H9 (cell line): ENCODE measurements around the gene FRS3. TPM values are rescaled to one million over a fixed set of nuclear protein-coding genes. Genes with fewer than 3 reads are reported as not detected.

Experiments used
- DNase-seq: peaks from one replicate; pipeline ENCODE4 v3.0.0-alpha.2; 2017
- H2AFZ ChIP-seq: one replicate; pipeline ENCODE4 v1.6.1; 2013; ENCODE audit warnings: mild to moderate bottlenecking, low read length, control low read depth, moderate library complexity
- H2AK5ac ChIP-seq: 2 replicates; pipeline ENCODE4 v1.6.1; 2013; ENCODE audit warnings: low read length, control low read depth, mixed read lengths; ENCODE audit not compliant: insufficient read length
- H2BK120ac ChIP-seq: one replicate; pipeline ENCODE4 v1.6.1; 2013; ENCODE audit warnings: low read depth, mild to moderate bottlenecking, low read length, control low read depth, inconsistent platforms; ENCODE audit not compliant: poor library complexity, severe bottlenecking
- H2BK12ac ChIP-seq: 2 replicates; pipeline ENCODE4 v1.6.1; 2013; ENCODE audit warnings: low read length, control low read depth, mixed read lengths, low read depth; ENCODE audit not compliant: insufficient read length
- H2BK15ac ChIP-seq: 2 replicates; pipeline ENCODE4 v1.6.1; 2013; ENCODE audit warnings: low read depth, low read length, control low read depth
- H2BK20ac ChIP-seq: one replicate; pipeline ENCODE4 v1.6.1; 2013; ENCODE audit warnings: low read depth, mild to moderate bottlenecking, low read length, control low read depth, inconsistent platforms; ENCODE audit not compliant: poor library complexity, severe bottlenecking
- H2BK5ac ChIP-seq: 2 replicates; pipeline ENCODE4 v1.6.1; 2013; ENCODE audit warnings: low read length, control low read depth, mixed read lengths; ENCODE audit not compliant: insufficient read length
- H3K14ac ChIP-seq: 2 replicates; pipeline ENCODE4 v1.6.1; 2013; ENCODE audit warnings: low read length, control low read depth; ENCODE audit not compliant: insufficient read depth
- H3K18ac ChIP-seq: 2 replicates; pipeline ENCODE4 v1.6.1; 2013; ENCODE audit warnings: low read depth, mild to moderate bottlenecking, mixed read lengths, low read length, control low read depth; ENCODE audit not compliant: insufficient read length
- H3K23ac ChIP-seq: 2 replicates; pipeline ENCODE4 v1.6.1; 2013; ENCODE audit warnings: low read length, control low read depth, mixed read lengths, low read depth; ENCODE audit not compliant: insufficient read length
- H3K23me2 ChIP-seq: 2 replicates; pipeline ENCODE4 v1.6.1; 2013; ENCODE audit warnings: low read depth, mild to moderate bottlenecking, mixed read lengths, low read length, control low read depth; ENCODE audit not compliant: insufficient read length, poor library complexity, severe bottlenecking
- H3K27ac ChIP-seq: 2 replicates; pipeline ENCODE4 v1.5.1; 2013; ENCODE audit warnings: low read length, control low read depth, mixed read lengths, low read depth; ENCODE audit not compliant: insufficient read length
- H3K27me3 ChIP-seq: 2 replicates; pipeline ENCODE4 v1.6.1; 2013; ENCODE audit warnings: low read length, control low read depth, inconsistent platforms; ENCODE audit not compliant: insufficient read depth
- H3K4ac ChIP-seq: 2 replicates; pipeline ENCODE4 v1.6.1; 2013; ENCODE audit warnings: low read depth, mild to moderate bottlenecking, control low read depth, inconsistent platforms, low read length, moderate library complexity
- H3K4me1 ChIP-seq: 2 replicates; pipeline ENCODE4 v1.6.1; 2013; ENCODE audit warnings: low read length, control low read depth, inconsistent platforms; ENCODE audit not compliant: insufficient read depth
- H3K4me2 ChIP-seq: 2 replicates; pipeline ENCODE4 v1.6.1; 2013; ENCODE audit warnings: low read length, control low read depth, mixed read lengths; ENCODE audit not compliant: insufficient read length, insufficient read depth
- H3K56ac ChIP-seq: 2 replicates; pipeline ENCODE4 v1.6.1; 2013; ENCODE audit warnings: low read depth, mild to moderate bottlenecking, mixed read lengths, low read length, control low read depth; ENCODE audit not compliant: insufficient read length
- H3K79me1 ChIP-seq: 2 replicates; pipeline ENCODE4 v1.6.1; 2013; ENCODE audit warnings: low read depth, mild to moderate bottlenecking, moderate library complexity, low read length, control low read depth, inconsistent platforms; ENCODE audit not compliant: insufficient read depth, poor library complexity, severe bottlenecking
- H3K79me2 ChIP-seq: 2 replicates; pipeline ENCODE4 v1.6.1; 2013; ENCODE audit warnings: low read length, control low read depth, inconsistent platforms; ENCODE audit not compliant: insufficient read depth
- H3K9ac ChIP-seq: 2 replicates; pipeline ENCODE4 v1.6.1; 2013; ENCODE audit warnings: low read length, control low read depth, mixed read lengths; ENCODE audit not compliant: insufficient read length; ENCODE audit errors: extremely low read depth
- H3K9me3 ChIP-seq: one replicate; pipeline ENCODE4 v1.6.1; 2013; ENCODE audit warnings: low read depth, low read length, inconsistent platforms; ENCODE audit not compliant: control insufficient read depth
- H3T11ph ChIP-seq: one replicate; pipeline ENCODE4 v1.6.1; 2013; ENCODE audit warnings: mild to moderate bottlenecking, low read length, control low read depth, inconsistent platforms
- H4K20me1 ChIP-seq: one replicate; pipeline ENCODE4 v1.6.1; 2013; ENCODE audit not compliant: control insufficient read depth, insufficient read length, insufficient read depth
- H4K5ac ChIP-seq: 2 replicates; pipeline ENCODE4 v1.6.1; 2013; ENCODE audit warnings: low read depth, mild to moderate bottlenecking, mixed read lengths, low read length, control low read depth; ENCODE audit not compliant: insufficient read length
- H4K8ac ChIP-seq: replicated peaks from 2 replicates; pipeline ENCODE4 v1.6.1; 2013; ENCODE audit warnings: low read length, control low read depth, mixed read lengths, low read depth; ENCODE audit not compliant: insufficient read length
- H4K91ac ChIP-seq: 2 replicates; pipeline ENCODE4 v1.6.1; 2013; ENCODE audit warnings: low read depth, mild to moderate bottlenecking, moderate library complexity, mixed read lengths, low read length, control low read depth; ENCODE audit not compliant: insufficient read length
- H3K27ac Mint-ChIP-seq, 3 experiments: 2 replicates in 2 of 3; 3 replicates in 1 of 3; pipeline ENCODE4 v1.8.0; 2020 to 2021; ENCODE audit warnings: mixed read lengths in 3 of 3, mild to moderate bottlenecking in 1 of 3, moderate library complexity in 1 of 3
- H3K27me3 Mint-ChIP-seq: 2 replicates; pipeline ENCODE4 v1.8.0; 2021; ENCODE audit warnings: low read depth, mild to moderate bottlenecking, moderate library complexity, mixed read lengths
- H3K36me3 Mint-ChIP-seq, 3 experiments: 2 replicates in 2 of 3; 3 replicates in 1 of 3; pipeline ENCODE4 v1.8.0; 2020 to 2021; ENCODE audit warnings: low read depth in 3 of 3, mixed read lengths in 3 of 3; ENCODE audit not compliant: insufficient read depth in 1 of 3
- H3K4me1 Mint-ChIP-seq, 2 experiments: 2 replicates each; pipeline ENCODE4 v1.8.0; 2020; ENCODE audit warnings: mixed read lengths in 2 of 2
- H3K4me3 Mint-ChIP-seq, 2 experiments: 2 replicates in 1 of 2; 3 replicates in 1 of 2; pipeline ENCODE4 v1.8.0; 2020 to 2021; ENCODE audit warnings: mild to moderate bottlenecking in 2 of 2, mixed read lengths in 2 of 2, moderate library complexity in 1 of 2
- H3K9me3 Mint-ChIP-seq, 2 experiments: 2 replicates in 1 of 2; 3 replicates in 1 of 2; pipeline ENCODE4 v1.8.0; 2020; ENCODE audit warnings: mild to moderate bottlenecking in 2 of 2, mixed read lengths in 2 of 2, moderate library complexity in 1 of 2
- CTCF ChIP-seq: fragments of 200-600 bp; sonication (generic); conservative IDR thresholded peaks from 3 replicates; pipeline ENCODE4 v1.8.0; 2021; ENCODE audit warnings: antibody characterized with exemption, mild to moderate bottlenecking
- WGBS: extraction: QIAGEN DNeasy Blood & Tissue Kit; methylation state at CpG from one replicate; pipeline ENCODE4 v1.1.7; 2013; ENCODE audit warnings: missing lambda C conversion rate, low lambda C conversion rate, mixed read lengths; ENCODE audit not compliant: insufficient read length; ENCODE audit errors: extremely low coverage; 5-methylcytosine and 5-hydroxymethylcytosine counted together
- total RNA-seq: library from RNA; stranded (reverse); gene quantifications from 2 replicates; pipeline ENCODE4 v1.2.1, GENCODE V29; 2021

FRS3 gene
- total RNA-seq, 1 experiment from 2014 or later: 4.8 TPM

- Histone ChIP-seq H3K18ac (no peak overlapping the region), H2BK20ac (no peak overlapping the region), H4K5ac (no peak overlapping the region), H3K4me2 (no peak overlapping the region), H4K8ac (no peak overlapping the region), H3K14ac (no peak overlapping the region), H2BK12ac (no peak overlapping the region), H3K56ac (no peak overlapping the region), H3K27me3 (no peaks in the 10 kb centered on the region), H2AK5ac (no peak overlapping the region), H3T11ph (no peak overlapping the region), H3K4ac (no peak overlapping the region), H3K79me2 (no peaks in the 10 kb centered on the region), H3K27ac (no peak overlapping the region), H3K79me1 (no peaks in the 10 kb centered on the region), H3K23me2 (no peaks in the 10 kb centered on the region), H4K20me1 (no peaks in the 10 kb centered on the region), H3K4me1 (no peaks in the 10 kb centered on the region), H2BK15ac (no peak overlapping the region), H3K23ac (no peak overlapping the region), H3K9ac (no peak overlapping the region), H2BK120ac (no peak overlapping the region), H4K91ac (no peak overlapping the region), H3K9me3 (no peaks in the 10 kb centered on the region), H2AFZ (no peak overlapping the region), H2BK5ac (no peak overlapping the region)
- H3K27ac Mint-ChIP-seq: no peak overlapping the region
- no peaks in the 10 kb centered on the region for H3K27me3 Mint-ChIP-seq
- H3K9me3 Mint-ChIP-seq: no peaks in the 10 kb centered on the region
- no CpG with 5 or more reads among the region's 3 CpGs for WGBS
- peaks cover 0 to 7% (median 4%) of the 10 kb centered on the region in 3 experiments; a peak in 6 of 7 replicates for H3K36me3 Mint-ChIP-seq
- no peak for TF ChIP-seq CTCF
- no peak overlapping the region for H3K4me3 Mint-ChIP-seq
- H3K4me1 Mint-ChIP-seq: no peaks in the 10 kb centered on the region
- no peak for DNase-seq
These were observed 31.4 kb upstream of the FRS3 start for GRCh38 chr6:41811095-41811494.
